Smooth muscle cell (in vitro differentiated cells): ENCODE results near the gene DPM3. TPM values are rescaled to one million over a fixed set of nuclear protein-coding genes. Genes with fewer than 3 reads are reported as not detected.

ENCODE experiments used
- DNase-seq: peaks from one replicate; lab custom pipeline; 2025; ENCODE audit not compliant: unreplicated experiment; lab: John Stamatoyannopoulos, UW
- H2AFZ ChIP-seq: fragments of 200-600 bp; sonication (generic); 2 replicates; pipeline ENCODE4 v1.6.0; 2016; ENCODE audit warnings: antibody characterized with exemption, low read depth, mild to moderate bottlenecking
- H3F3A ChIP-seq: fragments of 200-600 bp; sonication (generic); 2 replicates; pipeline ENCODE4 v1.6.0; 2017; ENCODE audit warnings: antibody characterized with exemption, low read depth
- H3K27ac ChIP-seq: fragments of 200-600 bp; sonication (generic); 2 replicates; pipeline ENCODE4 v1.5.1; 2016; ENCODE audit warnings: low read depth, mild to moderate bottlenecking
- H3K27me3 ChIP-seq: fragments of 200-600 bp; sonication (generic); 2 replicates; pipeline ENCODE4 v1.6.1; 2016; ENCODE audit warnings: low read depth, mild to moderate bottlenecking
- H3K36me3 ChIP-seq: fragments of 200-600 bp; sonication (generic); 2 replicates; pipeline ENCODE4 v1.5.1; 2016; ENCODE audit warnings: low read depth
- H3K4me1 ChIP-seq: fragments of 200-600 bp; sonication (generic); 2 replicates; pipeline ENCODE4 v1.5.1; 2016; ENCODE audit warnings: low read depth
- H3K4me2 ChIP-seq: fragments of 200-600 bp; sonication (generic); 2 replicates; pipeline ENCODE4 v1.6.0; 2016; ENCODE audit warnings: mild to moderate bottlenecking
- H3K4me3 ChIP-seq: fragments of 200-600 bp; sonication (generic); 2 replicates; pipeline ENCODE4 v1.5.1; 2016; ENCODE audit warnings: mild to moderate bottlenecking
- H3K79me2 ChIP-seq: fragments of 200-600 bp; sonication (generic); 2 replicates; pipeline ENCODE4 v1.6.0; 2016; ENCODE audit warnings: low read depth, mild to moderate bottlenecking
- H3K9ac ChIP-seq: fragments of 200-600 bp; sonication (generic); 2 replicates; pipeline ENCODE4 v1.6.0; 2016; ENCODE audit warnings: low read depth
- H3K9me3 ChIP-seq: fragments of 200-600 bp; sonication (generic); replicated peaks from 2 replicates; pipeline ENCODE4 v1.5.1; 2016; ENCODE audit warnings: low read depth
- H4K20me1 ChIP-seq: fragments of 200-600 bp; sonication (generic); 2 replicates; pipeline ENCODE4 v1.6.0; 2016; ENCODE audit warnings: low read depth
- WGBS: methylation state at CpG from one replicate; pipeline ENCODE4 v1.1.7; 2016; ENCODE audit warnings: low lambda C conversion rate; 5-methylcytosine and 5-hydroxymethylcytosine counted together
- polyA plus RNA-seq: library from polyadenylated mRNA; unstranded; fragments of >200 nt; fragmentation: Nextera tagmentation; extraction: Ambion mirVana; gene quantifications from 2 replicates; pipeline ENCODE4 v1.2.1, GENCODE V29; 2016
- total RNA-seq: library from RNA; depleted of rRNA; stranded (reverse); fragments of >200 nt; gene quantifications from 2 replicates; pipeline ENCODE4 v1.2.3, GENCODE V29; 2014
- TF ChIP-seq, protein P1 (sequence below): fragments of 200-600 bp; sonication (generic); IDR thresholded peaks from 2 replicates; pipeline ENCODE4 v1.5.1; 2017; ENCODE audit warnings: borderline replicate concordance, mild to moderate bottlenecking, antibody characterized with exemption; ENCODE audit not compliant: insufficient read depth, poor library complexity, severe bottlenecking

Gene DPM3
- total and polyA plus RNA-seq, 2 experiments from 2014 or later, result 69.1 to 75.8 TPM

GRCh38 chr1:155174324-155175280 is 34.3 kb upstream of the DPM3 start:
- H3K9me3 ChIP-seq, result no peaks in the 10 kb centered on the region
- no peak overlapping the region for H2AFZ ChIP-seq
- H3K27ac ChIP-seq, result no peak overlapping the region
- H3K4me3 ChIP-seq, result peak overlapping the region; percentile 74
- no peaks in the 10 kb centered on the region for H3K36me3 ChIP-seq
- H3K4me2 ChIP-seq, result peak overlapping the region; percentile 87
- H3K79me2 ChIP-seq, result peaks cover 16% of the 10 kb centered on the region
- no peak for DNase-seq
- H3K4me1 ChIP-seq, result peaks cover 5% of the 10 kb centered on the region
- H3F3A ChIP-seq, result no peaks in the 10 kb centered on the region
- no peaks in the 10 kb centered on the region for H3K27me3 ChIP-seq
- no peaks in the 10 kb centered on the region for H4K20me1 ChIP-seq
- WGBS, result 16% methylated on average over 18 of the region's 35 CpGs
- TF ChIP-seq, protein P1, sequence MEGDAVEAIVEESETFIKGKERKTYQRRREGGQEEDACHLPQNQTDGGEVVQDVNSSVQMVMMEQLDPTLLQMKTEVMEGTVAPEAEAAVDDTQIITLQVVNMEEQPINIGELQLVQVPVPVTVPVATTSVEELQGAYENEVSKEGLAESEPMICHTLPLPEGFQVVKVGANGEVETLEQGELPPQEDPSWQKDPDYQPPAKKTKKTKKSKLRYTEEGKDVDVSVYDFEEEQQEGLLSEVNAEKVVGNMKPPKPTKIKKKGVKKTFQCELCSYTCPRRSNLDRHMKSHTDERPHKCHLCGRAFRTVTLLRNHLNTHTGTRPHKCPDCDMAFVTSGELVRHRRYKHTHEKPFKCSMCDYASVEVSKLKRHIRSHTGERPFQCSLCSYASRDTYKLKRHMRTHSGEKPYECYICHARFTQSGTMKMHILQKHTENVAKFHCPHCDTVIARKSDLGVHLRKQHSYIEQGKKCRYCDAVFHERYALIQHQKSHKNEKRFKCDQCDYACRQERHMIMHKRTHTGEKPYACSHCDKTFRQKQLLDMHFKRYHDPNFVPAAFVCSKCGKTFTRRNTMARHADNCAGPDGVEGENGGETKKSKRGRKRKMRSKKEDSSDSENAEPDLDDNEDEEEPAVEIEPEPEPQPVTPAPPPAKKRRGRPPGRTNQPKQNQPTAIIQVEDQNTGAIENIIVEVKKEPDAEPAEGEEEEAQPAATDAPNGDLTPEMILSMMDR, result no peak
- H3K9ac ChIP-seq, result no peak overlapping the region

GRCh38 chr1:155173478-155174323 is 33.4 kb upstream of the DPM3 start, which contains the start of gene TRIM46:
TRIM46 (plus strand) TSS chr1:155173849; CDS start chr1:155173967, 118 bp downstream.
- peak within 1 kb of the TSS; percentile 82 for H3K27ac ChIP-seq
- H3K9me3 ChIP-seq, result no peaks in the 10 kb centered on the region
- H2AFZ ChIP-seq, result peak within 1 kb of the TSS; percentile 79
- H3K9ac ChIP-seq, result peak within 1 kb of the TSS; percentile 91
- peak within 1 kb of the TSS; percentile 74 for H3K4me3 ChIP-seq
- TF ChIP-seq, protein P1, result no peak
- no peaks in the 10 kb centered on the region for H3K36me3 ChIP-seq
- no peak for DNase-seq
- peaks cover 5% of the 10 kb centered on the region for H3K4me1 ChIP-seq
- H3K4me2 ChIP-seq, result peak within 1 kb of the TSS; percentile 87
- H3K79me2 ChIP-seq, result peaks cover 16% of the 10 kb centered on the region
- H3F3A ChIP-seq, result no peaks in the 10 kb centered on the region
- no peaks in the 10 kb centered on the region for H3K27me3 ChIP-seq
- WGBS, result 2% methylated on average over 30 of the region's 38 CpGs
- no peaks in the 10 kb centered on the region for H4K20me1 ChIP-seq

GRCh38 chr1:155172732-155173477 is 32.6 kb upstream of the DPM3 start, which contains the start of gene KRTCAP2:
KRTCAP2 (minus strand) TSS chr1:155173304; CDS start chr1:155173224, 80 bp downstream.
- H3K9me3 ChIP-seq, result no peaks in the 10 kb centered on the region
- peak within 1 kb of the TSS; percentile 82 for H3K27ac ChIP-seq
- TF ChIP-seq, protein P1, result peak; percentile 79
- H3K4me1 ChIP-seq, result peaks cover 5% of the 10 kb centered on the region
- no peaks in the 10 kb centered on the region for H3K36me3 ChIP-seq
- H3K27me3 ChIP-seq, result no peaks in the 10 kb centered on the region
- H3F3A ChIP-seq, result no peaks in the 10 kb centered on the region
- peaks cover 16% of the 10 kb centered on the region for H3K79me2 ChIP-seq
- DNase-seq, result peak; percentile 82
- H2AFZ ChIP-seq, result peak within 1 kb of the TSS; percentile 79
- 2% methylated on average over 40 of the region's 57 CpGs for WGBS
- H3K9ac ChIP-seq, result peak within 1 kb of the TSS; percentile 91
- H3K4me2 ChIP-seq, result peak within 1 kb of the TSS; percentile 87
- no peaks in the 10 kb centered on the region for H4K20me1 ChIP-seq
- peak within 1 kb of the TSS; percentile 74 for H3K4me3 ChIP-seq
